ENCODE measurements around the gene BICDL2.

- TF ChIP-seq CTCF (IDR thresholded peaks at IDR 0.05) (no peak), POLR2A (IDR thresholded peaks at IDR 0.05) (no peak)
These were observed 27.1 kb upstream of the BICDL2 start for GRCh38 chr16:3063625-3064386.
